ENCODE data around the gene ZNF283. TPM values are rescaled to one million over a fixed set of nuclear protein-coding genes. Genes with fewer than 3 reads are reported as not detected.

ZNF283 gene
- total and polyA plus RNA-seq, 9 of the 15 experiments (the other 6 are each of a cell fraction or from before 2014, with no cell fraction given): 6.0 to 19.5 (median 9.8) TPM

- TF ChIP-seq ZNF436 (CRISPR knock-in tag; IDR thresholded peaks at IDR 0.05): no peak
- TF ChIP-seq MED1 (CRISPR knock-in tag; IDR thresholded peaks at IDR 0.05; ENCODE audit: borderline replicate concordance): no peak
- TF ChIP-seq NFE2L1 (tag; IDR thresholded peaks at IDR 0.05; ENCODE audit: borderline replicate concordance, low read depth): no peak
- TF ChIP-seq COPS2 (conservative IDR thresholded peaks at IDR 0.05): no peak
- no peak for TF ChIP-seq HNRNPK (IDR thresholded peaks at IDR 0.05; ENCODE audit: low read depth, low read length, poor library complexity, severe bottlenecking)
- TF ChIP-seq E2F5 (CRISPR knock-in tag; IDR thresholded peaks at IDR 0.05): no peak
- peak; percentile 92 for TF ChIP-seq ZNF644 (tag; IDR thresholded peaks at IDR 0.05; ENCODE audit: low read depth)
- TF ChIP-seq KDM1A (IDR thresholded peaks at IDR 0.05): no peak
- no peak for TF ChIP-seq MTA1 (IDR thresholded peaks at IDR 0.05; ENCODE audit: borderline replicate concordance)
- no peak for TF ChIP-seq TOE1 (IDR thresholded peaks at IDR 0.05; ENCODE audit: borderline replicate concordance)
- 0 out of 2 replicates have a peak, but pooled peaks have one; percentile 33 for TF ChIP-seq TOE1 (CRISPR knock-in tag; IDR thresholded peaks at IDR 0.05; ENCODE audit: borderline replicate concordance, low read depth)
- no peak for TF ChIP-seq TCFL5 (CRISPR knock-in tag; conservative IDR thresholded peaks at IDR 0.05)
- TF ChIP-seq ZNF57 (CRISPR knock-in tag; IDR thresholded peaks at IDR 0.05): no peak
- no peak for TF ChIP-seq NCOA4 (IDR thresholded peaks at IDR 0.05; ENCODE audit: partially characterized antibody)
- no peak for TF ChIP-seq CBX1 (IDR thresholded peaks at IDR 0.05; ENCODE audit: low read depth)
- no peak for TF ChIP-seq RBBP5 (IDR thresholded peaks at IDR 0.05; ENCODE audit: borderline replicate concordance, insufficient read depth, low read length, poor library complexity, severe bottlenecking)
- no peak for TF ChIP-seq ZBED1 (IDR thresholded peaks at IDR 0.05)
- TF ChIP-seq E2F1 (CRISPR knock-in tag; IDR thresholded peaks at IDR 0.05): peak; percentile 59; the same call in 1 of the 2 replicates
- TF ChIP-seq ZBTB2 (IDR thresholded peaks at IDR 0.05): no peak
- no peak for TF ChIP-seq ZBTB12 (CRISPR knock-in tag; IDR thresholded peaks at IDR 0.05)
Observed at GRCh38 chr19:43789029-43789428, 38.1 kb upstream of the ZNF283 start (continued).

Measured in K562 (cell line).